NCI-H510A treated with DMSO at 0.1 percent for 48 hours (cell line): ENCODE data around the gene PHF21B.

Source experiments
- DNase-seq: peaks from one replicate; lab custom pipeline; 2025; lab: John Stamatoyannopoulos, UW

Gene PHF21B

DNA sequence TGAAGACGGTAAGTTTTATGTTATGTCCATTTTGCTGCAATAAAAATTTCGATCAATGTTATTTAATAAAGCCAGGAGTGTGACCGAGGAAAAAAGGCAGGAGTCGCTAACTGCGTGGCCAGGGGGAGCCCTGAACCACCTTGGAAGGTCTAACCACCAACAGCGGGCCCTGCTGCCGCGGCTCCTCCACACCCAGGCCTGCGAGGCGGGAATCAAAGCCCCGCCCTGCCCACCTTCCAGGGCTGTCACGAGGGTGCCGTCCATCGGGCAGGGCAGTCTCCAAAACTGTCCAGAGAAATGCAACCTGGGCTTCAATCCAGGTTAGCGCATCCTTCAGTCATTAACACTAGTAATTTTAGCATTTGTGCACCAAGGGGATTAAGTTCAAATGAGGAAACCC, 19.0 kb downstream of the PHF21B start:
- no peak for DNase-seq

DNA sequence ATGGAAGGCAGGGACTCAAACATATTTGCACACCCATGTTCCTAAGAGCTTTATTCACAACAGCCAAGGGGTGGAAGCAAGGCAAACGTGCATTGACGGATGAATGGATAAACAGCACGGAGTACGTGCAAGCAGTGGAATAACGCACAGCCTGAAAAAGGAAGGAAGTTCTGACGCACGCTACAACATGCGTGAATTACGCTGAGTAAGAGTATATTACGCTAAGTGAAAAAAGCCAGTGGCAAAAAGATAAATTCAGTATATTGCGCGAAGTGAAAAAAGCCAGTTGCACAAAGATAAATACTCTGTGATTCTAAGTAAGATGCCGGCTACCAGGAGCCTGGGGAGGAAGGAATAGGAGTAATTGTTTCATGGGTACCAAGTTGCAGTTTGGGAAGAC, 19.5 kb downstream of the PHF21B start:
- no peak for DNase-seq

DNA sequence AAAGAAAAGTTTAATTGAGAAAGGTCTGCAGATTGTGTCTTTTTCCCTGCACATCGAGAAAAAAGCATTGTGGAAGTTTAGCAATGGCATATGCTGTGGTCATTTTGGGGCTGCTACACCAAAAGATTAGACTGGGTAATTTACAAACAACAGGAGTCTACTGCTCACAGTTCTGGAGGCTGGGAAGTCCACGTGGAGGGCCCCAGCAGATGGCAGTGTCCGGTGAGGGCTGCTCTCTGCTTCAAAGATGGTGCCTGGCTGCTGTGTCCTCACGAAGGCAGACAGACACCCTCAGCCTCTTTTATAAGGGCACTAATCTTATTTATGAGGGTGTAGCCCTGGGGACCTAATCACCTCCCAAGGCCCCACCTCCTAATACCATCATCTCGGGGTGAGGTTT, 21.1 kb downstream of the PHF21B start:
- DNase-seq, result no peak

DNA sequence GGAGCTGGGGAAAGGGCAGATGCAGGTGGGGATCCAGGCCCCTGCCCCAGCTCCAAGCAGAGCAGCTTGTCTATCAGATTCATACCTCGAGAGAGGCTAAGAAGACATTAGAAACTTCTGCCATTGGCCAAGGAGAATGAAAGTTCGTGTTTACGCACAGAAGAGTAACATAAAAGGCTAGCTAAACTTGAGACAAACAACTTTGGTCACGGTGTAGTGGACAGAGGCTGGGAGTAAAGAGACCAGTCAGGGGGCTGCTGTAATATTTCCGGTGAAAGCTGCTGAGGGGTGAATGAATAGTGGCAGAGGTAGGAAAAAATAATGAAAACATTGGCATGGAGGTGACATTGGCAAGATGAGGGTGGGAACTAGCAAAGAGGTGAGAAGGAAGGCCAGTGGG, 22.9 kb downstream of the PHF21B start:
- DNase-seq, result no peak

DNA sequence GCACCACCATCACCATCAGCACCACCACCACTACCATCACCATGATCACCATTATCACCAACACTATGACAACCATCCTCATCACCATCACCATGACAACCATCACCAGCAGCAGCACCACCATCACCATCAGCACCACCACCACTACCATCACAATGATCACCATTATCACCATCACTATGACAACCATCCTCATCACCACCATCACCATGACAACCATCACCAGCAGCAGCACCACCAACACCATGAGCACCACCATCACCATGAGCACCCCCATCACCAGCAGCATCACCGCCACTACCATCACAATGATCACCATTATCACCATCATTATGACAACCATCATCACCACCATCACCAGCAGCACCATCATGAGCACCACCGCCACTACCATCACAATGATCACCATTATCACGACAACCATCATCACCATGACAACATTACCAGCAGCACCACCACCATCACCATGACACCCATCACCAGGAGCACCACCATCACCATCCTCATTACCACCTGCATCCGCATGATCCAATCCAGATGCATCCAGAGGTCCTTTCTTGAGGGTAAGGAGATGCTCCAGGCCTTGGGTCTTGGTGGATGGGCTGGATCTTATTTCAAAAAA, 23.8 kb downstream of the PHF21B start:
- DNase-seq, result no peak

DNA sequence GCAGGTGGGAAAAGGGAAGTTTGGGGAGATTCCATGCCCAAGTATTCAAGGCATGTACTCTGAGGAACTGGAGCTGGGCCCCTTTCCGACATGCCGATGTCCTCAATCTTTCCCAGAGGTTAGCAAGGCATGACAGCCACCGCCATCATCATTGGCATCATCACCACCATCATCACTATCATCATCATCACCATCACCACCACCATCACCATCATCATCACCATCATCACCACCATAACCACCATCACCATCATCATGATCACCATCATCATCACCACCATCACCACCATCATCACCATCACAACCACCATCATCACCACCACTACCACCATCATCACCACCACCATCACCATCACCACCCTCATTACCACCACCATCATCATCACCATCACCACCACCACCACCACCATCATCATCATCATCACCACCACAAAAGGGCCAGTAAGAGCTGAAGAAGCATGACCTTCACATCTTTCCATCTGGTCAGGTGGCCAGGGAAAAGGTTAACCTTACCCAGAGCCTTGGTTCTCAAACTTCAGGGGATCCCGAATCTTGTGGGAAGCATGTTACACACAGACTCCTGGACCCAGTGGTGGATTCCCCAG, 25.8 kb downstream of the PHF21B start:
- DNase-seq, result no peak

DNA sequence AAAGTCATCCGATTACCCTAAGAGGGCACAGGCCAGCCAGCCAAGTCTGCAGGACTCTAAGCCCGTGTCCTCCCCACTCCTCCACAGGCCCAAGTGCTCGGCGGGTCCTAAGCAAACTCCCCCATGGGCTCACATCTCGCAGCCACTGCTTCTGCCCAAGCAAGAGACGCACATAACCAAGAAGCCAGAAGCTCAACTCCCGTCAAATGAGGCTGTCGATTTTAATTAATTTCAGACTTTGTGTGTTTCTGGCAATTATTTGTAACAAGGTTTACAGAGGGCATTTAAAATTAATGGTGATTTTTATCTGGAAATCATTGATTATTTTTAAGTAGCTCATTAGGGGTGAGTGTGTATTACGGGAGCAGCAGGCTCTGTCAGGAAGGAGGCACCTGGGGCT, 27.4 kb downstream of the PHF21B start:
- no peak for DNase-seq

DNA sequence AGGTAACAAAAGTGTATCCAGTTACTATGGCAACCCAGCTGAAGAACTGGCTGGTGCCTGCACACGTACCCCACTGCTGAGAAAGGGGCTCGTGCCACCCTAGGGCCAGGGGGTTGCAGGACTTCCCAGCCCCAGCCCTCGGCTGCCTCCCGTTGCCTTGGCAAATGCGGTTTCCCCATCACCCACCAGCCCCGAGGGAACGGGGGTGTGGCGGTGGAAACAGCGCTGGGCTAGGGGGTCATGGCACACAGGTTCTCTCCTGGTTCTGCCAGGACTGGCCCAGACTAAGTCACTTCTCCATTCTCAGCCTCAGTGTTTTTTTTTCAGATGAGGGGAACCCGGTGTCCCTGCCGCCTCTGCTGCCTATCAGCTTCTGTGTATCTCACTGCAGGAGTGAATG, 27.9 kb downstream of the PHF21B start:
- DNase-seq, result no peak

DNA sequence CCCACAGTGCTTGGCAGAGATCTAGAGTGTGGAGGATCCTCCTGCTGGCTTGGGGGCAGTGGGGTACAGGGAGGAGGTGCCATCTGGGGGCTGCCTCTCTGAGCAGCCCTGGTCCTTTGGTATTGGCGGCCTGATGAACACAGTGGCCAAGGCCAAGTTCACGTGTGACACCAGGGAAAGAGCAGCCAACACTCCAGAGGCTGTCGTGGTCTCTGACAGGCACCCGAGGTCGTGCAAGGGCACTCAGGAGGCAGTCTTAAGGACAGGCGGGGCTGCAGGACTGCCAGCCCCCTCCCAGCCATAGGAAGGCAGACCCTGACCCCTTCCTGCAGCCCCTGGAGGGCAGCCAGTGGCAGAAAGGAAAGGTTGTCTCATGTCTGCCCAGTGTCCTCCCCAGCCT, 30.7 kb downstream of the PHF21B start:
- DNase-seq, result no peak

DNA sequence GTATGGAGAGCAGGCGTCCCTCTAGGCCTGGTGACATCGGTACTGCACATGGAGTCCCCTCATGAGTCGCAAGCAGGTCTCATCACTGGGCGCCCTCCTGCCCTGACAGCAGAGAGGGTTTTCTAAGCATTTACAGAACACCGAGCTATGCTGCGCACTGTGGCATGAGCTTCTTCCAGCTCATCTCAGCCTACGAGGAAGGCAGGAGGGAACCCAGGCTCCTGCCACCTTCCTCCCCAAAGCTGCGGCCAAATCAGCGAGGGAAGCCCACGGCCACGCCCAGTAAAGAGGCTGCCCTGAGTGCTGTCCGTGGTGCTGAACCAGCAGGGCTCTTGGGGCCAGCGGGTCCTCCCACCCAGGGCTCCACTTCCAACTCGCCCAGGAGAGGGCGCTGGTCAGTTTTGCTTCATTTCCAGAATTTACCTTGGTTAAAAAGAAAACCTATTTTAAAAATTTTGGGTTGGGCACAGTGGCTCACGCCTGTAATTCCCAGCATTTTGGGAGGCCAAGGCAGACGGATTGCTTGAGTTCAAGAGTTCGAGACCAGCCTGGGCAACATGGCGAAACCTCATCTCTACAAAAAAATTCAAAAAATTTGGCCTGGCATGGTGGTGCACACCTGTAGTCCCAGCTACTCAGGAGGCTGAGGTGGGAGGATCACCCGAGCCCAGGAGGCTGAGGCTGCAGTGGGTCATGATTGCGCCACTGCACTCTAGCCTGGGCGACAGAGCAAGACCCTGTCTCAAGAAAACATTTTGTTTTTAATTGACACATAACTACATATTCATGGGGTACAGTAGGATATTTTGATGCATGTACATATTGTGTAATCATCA, 34.2 kb downstream of the PHF21B start:
- no peak for DNase-seq

DNA sequence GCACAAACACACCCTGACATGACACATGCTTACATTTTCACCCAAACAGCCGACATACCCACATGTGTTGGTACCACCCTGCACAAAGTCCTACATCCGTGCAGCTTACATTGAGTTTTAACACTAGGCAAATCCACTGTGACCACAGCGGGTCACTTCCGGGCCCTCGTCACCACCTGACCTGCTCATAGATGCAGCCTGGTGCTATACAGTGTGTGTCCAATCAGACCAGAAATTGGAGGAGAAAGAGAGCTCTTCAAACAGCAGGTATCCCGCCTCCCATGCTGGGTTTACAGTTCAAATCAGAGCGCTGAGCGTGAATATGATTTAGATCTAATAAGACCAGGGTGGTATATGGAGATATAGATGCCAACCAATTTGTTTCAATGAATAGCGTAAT, 35.4 kb downstream of the PHF21B start:
- DNase-seq, result peak; percentile 23

DNA sequence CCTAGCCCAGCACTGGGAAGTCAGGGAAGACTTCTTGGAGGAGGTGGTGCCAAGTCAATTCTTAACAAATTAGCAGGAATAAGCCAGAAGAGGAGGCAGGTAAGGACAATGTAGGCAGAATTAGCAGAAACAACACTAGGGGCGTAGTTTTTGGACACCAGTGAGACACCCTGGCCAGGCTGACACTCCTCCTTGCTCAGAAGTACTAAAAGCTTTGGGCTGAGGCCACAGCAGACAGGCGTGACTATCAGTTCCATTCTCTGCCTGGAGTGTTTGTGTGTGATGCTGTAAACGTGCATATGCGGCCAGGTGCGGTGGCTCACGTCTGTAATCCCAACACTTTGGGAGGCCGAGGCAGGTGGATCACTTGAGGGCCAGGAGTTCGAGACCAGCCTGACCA, 36.0 kb downstream of the PHF21B start:
- no peak for DNase-seq

DNA sequence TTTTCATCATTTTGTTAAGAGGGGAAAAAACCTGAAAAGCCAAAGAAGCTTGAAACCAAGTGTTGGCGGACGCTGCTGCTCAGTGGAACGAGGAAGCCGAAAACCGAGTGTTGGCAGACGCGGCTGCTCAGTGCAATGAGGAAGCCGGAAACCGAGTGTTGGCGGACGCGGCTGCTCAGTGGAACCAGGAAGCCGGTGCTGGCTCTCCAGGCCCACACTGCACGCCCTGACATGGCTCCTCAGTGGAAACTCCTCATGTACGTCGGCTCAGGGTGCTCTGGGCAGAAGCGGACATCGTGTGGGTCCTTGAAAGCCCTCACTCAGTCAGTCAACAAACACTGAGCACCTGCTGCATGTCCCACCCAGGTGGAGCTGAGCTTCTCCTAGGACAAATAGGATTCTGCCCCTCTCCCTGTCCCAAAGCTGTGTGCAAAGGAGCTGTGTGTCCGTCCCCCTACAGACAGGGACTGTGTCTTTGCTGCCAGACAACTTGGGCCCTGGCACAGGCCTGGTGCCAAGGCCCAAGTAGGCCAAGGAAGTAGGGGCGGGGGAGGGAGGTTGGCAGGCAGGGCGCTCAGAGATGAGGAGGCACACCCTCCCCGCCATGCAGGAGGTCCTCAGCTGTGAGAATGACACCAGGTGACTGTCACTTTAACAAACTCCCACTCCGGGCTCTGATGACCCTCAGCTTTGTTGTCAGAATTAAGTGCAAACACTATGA, 37.3 kb downstream of the PHF21B start:
- peak; percentile 53 for DNase-seq

DNA sequence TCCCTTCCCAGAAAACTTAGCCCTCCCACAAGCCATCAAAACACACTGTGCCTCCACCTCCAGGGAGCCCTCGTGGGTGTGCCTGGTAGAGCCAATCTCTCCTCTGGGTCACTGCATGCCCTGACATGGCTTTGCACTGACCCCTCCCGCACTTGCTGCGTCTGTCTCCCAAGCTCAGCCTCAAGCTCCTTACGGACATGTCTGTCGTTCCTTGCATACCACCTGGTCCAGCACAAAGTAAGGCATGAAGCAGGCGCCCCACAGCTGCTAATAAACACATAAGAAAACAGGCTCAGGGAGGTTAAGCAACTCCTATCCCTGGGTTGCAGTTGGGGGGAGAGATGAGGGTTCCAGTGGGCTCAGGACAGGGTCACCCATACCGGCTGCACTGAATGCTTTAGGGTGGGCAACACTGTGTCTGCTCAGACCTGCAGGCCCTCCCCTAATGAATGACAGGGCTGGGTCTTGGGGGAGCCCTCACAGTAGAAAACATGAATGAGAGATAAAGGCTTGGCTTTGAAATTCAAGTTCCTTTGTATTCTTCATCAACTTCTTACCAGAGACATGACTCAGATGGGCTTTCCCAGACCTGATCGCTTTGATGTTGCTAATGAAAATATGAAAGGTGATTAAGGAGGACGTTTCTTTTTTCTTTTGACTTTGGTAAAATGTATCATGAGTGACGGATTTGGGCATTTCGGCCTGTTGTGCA, 38.0 kb downstream of the PHF21B start:
- DNase-seq, result no peak

DNA sequence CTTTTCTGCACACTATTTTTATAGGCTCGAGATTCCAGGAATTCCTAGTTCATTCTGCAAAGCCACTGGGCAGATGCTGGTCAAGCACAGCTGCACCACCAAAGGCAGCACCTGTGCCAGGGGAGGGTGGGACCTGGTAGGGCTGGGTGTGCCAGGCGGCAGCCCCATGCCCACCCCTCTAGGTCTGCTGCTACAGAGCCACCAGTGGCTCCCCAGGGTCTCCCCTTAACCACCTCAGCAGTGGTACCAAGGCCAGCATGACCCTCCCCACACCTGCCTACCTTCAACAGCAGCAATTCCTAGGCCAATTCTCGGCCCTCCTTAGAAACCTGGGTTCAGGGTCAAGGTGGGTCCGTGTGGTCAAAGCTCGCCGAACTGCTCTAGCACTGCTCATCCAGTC, 39.5 kb downstream of the PHF21B start:
- no peak for DNase-seq

DNA sequence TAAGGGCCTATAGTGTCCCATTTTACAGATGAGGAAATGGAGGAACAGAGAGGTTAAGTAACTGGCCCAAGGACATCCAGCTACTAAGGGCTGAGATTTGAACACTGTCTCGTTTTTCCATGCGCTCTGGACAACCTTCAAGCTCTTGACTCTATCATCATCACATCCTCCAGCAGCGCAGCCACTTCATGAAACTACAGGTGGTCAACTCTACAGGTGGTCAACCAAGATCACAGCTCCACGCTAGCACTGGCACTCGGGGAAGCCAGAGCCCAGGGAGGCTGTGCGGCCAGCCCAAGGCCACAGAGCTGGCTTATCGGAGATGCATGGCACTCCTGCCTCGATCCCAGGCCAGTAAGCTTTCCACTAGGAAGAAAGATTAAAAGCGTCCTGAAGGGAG, 40.0 kb downstream of the PHF21B start:
- no peak for DNase-seq

DNA sequence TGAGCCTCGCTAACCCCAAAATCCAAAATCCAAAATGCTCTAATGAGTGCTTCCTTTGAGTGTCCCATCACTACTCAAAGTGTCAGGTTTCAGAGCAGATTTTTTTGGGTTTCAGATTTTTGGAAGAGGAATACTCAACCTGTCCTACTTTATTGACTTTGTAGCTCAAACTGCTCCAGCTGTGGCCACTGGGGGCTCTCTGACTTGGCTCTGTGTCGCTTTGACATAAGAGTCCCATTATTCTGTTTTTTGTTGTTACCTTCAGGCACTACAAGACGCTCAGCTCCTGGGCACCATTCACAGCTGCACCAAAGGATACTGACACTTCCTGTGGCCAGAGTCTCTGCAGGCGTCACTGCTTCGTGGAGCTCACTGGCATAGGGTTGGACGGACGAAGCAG, 41.1 kb downstream of the PHF21B start:
- no peak for DNase-seq

DNA sequence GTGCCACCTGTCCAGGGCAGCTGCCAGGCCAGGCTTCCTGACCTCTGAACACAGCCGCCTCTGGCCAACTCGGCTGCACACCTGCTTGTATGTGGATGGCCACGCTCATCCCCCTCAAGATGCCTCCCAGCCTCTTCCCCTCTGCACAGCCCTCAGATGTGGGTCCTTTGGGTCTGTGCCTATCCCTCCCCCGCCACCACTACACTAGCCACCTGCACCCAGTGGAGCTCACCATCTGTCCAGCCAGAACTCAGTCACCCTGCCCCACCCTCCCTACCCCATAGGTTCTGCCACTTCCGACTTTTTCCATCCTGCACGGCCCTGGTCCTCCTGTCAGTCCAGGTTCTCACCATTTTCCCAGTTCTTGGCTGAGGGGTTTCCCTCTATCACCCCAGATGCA, 44.6 kb downstream of the PHF21B start:
- no peak for DNase-seq

DNA sequence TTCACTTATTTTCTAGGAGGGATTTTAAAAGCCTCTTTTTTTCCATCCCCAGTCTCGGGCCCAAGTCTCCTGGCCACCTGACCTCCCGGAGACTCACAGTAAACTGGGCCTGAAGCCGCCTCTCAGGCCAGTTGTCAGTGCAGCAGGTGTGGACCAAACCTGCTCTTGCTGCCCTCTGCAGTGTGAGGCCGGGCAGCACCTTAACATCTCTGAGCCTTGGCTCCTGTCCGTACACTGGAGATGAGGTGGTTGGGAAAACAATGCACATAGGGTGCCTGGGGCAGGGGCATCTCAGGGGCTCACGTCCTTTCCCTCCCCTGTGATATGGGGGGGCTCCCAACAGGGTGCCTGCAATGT, 45.1 kb downstream of the PHF21B start:
- no peak for DNase-seq

DNA sequence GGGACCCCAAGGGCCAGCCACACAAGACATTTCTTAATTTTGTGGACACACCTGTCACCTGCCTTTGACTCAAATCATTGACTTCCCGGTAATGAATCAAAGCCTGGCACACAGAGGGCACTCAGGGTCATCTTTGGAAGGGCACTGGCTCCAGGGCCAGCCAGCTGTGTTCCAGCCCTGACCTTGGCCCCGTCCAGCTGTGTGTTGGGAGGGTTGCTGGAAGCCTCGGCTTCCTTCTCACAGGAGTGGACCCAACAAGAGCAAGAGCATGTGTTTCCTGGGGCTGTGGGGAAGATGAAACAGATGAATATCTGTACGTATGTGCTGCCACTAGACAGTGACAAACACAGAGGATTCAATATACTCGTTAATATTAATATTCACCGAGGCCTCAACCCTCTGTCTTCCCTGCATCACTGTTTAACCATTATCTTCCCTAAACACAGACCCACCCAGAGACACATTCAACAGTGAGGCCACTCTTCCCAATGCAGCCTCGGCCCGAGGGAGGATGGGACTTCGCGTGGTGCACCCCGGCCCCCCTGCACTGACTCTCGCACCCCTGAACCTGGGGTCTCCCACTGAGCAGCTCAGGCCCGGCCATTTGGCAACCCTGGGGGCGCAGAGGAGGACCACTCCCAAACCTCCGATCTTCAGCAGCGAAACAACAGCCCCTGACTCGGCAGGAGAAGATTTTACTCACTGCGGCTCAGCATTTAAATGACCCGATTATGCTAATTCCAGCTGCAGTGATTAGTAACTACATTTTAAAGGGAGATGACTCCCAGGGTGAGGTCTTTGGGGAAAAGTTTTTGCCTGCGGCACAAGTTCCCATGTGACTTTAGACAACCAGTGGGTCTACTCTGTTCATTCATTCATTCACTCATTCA, 45.7 kb downstream of the PHF21B start:
- DNase-seq, result no peak

DNA sequence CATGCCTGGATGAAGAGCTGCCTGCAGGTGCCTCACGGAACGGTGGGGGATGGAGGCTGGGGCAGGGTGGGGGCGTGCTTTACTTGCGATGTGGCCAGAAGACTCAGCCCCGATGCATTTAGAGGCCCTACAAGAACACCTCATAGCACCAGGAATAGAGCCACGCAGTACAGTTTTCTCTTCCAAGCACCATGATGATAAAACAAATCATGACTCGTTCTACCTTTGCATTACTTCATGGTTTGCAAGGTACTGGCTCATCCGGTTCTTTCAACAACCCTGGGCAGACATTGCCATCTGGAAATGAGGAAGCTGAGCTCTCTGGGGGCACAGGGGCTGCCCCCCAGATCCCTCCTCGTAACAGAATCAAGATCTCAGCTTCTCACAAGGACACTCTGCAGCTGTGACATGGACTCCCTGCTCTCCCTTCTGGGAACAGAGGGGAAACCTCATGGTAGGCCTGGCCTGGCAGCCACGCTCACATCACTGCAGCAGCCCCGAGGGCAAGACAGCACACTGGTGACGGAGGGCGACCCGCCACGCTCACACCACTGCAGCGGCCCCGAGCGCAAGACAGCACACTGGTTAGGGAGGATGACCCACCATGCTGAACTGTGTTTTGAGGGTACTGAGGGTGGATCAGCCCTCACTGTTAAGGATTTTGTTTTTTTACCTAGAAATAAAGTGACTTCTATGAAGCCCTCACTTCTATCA, 46.9 kb downstream of the PHF21B start:
- DNase-seq, result no peak
